PC-3 (cell line): ENCODE measurements around the gene LSM12.

Experiments used
- EZH2 ChIP-seq: fragments of 300-600 bp; sonication (generic); IDR thresholded peaks from one replicate; pipeline ENCODE4 v1.6.1; 2017; ENCODE audit warnings: antibody characterized with exemption, mild to moderate bottlenecking, low read length; ENCODE audit not compliant: unreplicated experiment
- TF ChIP-seq, protein P1 (sequence below): fragments of 300-600 bp; sonication (generic); conservative IDR thresholded peaks from 2 replicates; pipeline ENCODE4 v1.5.1; 2017; ENCODE audit warnings: antibody characterized with exemption, low read depth, mild to moderate bottlenecking, low read length

DNA sequence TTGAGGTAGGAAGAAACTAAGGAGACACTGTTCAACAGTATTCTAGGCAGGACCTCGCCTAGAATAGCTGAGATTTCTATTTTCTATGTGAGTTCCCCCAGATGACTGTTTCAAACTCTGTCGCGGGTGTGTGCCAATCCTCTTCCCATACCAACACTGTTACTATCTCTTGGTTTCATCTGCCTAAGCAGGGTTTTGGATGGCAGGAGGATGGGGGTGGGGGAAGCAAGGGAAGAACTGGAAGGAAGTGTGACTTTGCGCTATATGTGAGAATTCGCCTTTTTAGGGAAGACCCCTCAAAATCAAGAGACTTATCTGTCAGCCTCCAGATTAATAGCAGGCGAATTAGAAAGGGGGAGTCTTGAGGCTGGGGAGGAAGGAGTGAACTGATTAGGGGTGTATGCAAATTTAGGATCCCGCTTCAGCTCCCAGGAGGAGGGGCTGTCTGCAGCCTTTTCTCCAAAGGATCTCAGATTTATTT lies 3.5 kb upstream of the LSM12 start:
- TF ChIP-seq, protein P1, sequence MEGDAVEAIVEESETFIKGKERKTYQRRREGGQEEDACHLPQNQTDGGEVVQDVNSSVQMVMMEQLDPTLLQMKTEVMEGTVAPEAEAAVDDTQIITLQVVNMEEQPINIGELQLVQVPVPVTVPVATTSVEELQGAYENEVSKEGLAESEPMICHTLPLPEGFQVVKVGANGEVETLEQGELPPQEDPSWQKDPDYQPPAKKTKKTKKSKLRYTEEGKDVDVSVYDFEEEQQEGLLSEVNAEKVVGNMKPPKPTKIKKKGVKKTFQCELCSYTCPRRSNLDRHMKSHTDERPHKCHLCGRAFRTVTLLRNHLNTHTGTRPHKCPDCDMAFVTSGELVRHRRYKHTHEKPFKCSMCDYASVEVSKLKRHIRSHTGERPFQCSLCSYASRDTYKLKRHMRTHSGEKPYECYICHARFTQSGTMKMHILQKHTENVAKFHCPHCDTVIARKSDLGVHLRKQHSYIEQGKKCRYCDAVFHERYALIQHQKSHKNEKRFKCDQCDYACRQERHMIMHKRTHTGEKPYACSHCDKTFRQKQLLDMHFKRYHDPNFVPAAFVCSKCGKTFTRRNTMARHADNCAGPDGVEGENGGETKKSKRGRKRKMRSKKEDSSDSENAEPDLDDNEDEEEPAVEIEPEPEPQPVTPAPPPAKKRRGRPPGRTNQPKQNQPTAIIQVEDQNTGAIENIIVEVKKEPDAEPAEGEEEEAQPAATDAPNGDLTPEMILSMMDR, result no peak
- no peak for TF ChIP-seq EZH2
